ENCODE data around the gene KIF26B. TPM values are rescaled to one million over a fixed set of nuclear protein-coding genes. Genes with fewer than 3 reads are reported as not detected.
"Not testable (repeated sequence)": the region's sequence is repeated elsewhere in the genome, so short reads cannot be mapped to it uniquely, and the experiment has no call there.

The KIF26B gene
- total RNA-seq, 2 donors from 2014 or later, result 0.30 to 0.35 TPM

- Histone ChIP-seq H3K4me1 (no peaks in the 10 kb centered on the region), H3K27ac (no peak overlapping the region), H3K36me3 (no peaks in the 10 kb centered on the region), H3K9me3 (no peaks in the 10 kb centered on the region), H3K4me3 (no peak overlapping the region), H3K27me3 (no peaks in the 10 kb centered on the region), H3K9ac (ENCODE audit: low read depth in 2 of 2, low read length in 2 of 2) (no peak overlapping the region)
- DNase-seq, result no peak
- intact Hi-C loops (cut with DNase I), result no loop called here
- TF ChIP-seq CTCF (IDR thresholded peaks at IDR 0.05), result no peak
Observed at GRCh38 chr1:245730801-245731200, 576.0 kb downstream of the KIF26B start.

- H3K4me3 ChIP-seq; H3K4me1 ChIP-seq; H3K27me3 ChIP-seq; H3K9ac ChIP-seq (ENCODE audit: low read depth in 2 of 2, low read length in 2 of 2); H3K9me3 ChIP-seq; H3K27ac ChIP-seq; H3K36me3 ChIP-seq; DNase-seq; intact Hi-C loops (cut with DNase I): not testable (repeated sequence)
Observed at GRCh38 chr1:245740336-245740735, 585.6 kb downstream of the KIF26B start.

- Histone ChIP-seq H3K4me3 (no peak overlapping the region), H3K4me1 (no peaks in the 10 kb centered on the region), H3K27ac (no peak overlapping the region), H3K9me3 (no peaks in the 10 kb centered on the region), H3K27me3 (no peaks in the 10 kb centered on the region), H3K9ac (ENCODE audit: low read depth in 2 of 2, low read length in 2 of 2) (no peak overlapping the region), H3K36me3 (no peaks in the 10 kb centered on the region)
- no peak for DNase-seq
- intact Hi-C loops (cut with DNase I), result no loop called here
- no peak for TF ChIP-seq CTCF (IDR thresholded peaks at IDR 0.05)
Observed at GRCh38 chr1:245742896-245743295, 588.1 kb downstream of the KIF26B start.

GRCh38 chr1:245748240-245748639 is 593.5 kb downstream of the KIF26B start:
- no peaks in the 10 kb centered on the region for H3K4me1 ChIP-seq
- H3K36me3 ChIP-seq, result no peaks in the 10 kb centered on the region
- no peaks in the 10 kb centered on the region for H3K27me3 ChIP-seq
- H3K27ac ChIP-seq, result no peak overlapping the region
- no peaks in the 10 kb centered on the region for H3K9me3 ChIP-seq
- no peak overlapping the region for H3K9ac ChIP-seq (ENCODE audit: low read depth in 2 of 2, low read length in 2 of 2)
- no peak for TF ChIP-seq CTCF (IDR thresholded peaks at IDR 0.05)
- intact Hi-C loops (cut with DNase I), result no loop called here
- DNase-seq, result no peak
- no peak overlapping the region for H3K4me3 ChIP-seq

GRCh38 chr1:245748646-245749045 is 593.9 kb downstream of the KIF26B start:
- no peaks in the 10 kb centered on the region for H3K4me1 ChIP-seq
- H3K4me3 ChIP-seq, result no peak overlapping the region
- H3K9ac ChIP-seq (ENCODE audit: low read depth in 2 of 2, low read length in 2 of 2), result no peak overlapping the region
- H3K36me3 ChIP-seq, result no peaks in the 10 kb centered on the region
- TF ChIP-seq CTCF (IDR thresholded peaks at IDR 0.05), result no peak
- no peak for DNase-seq
- H3K27me3 ChIP-seq, result no peaks in the 10 kb centered on the region
- H3K27ac ChIP-seq, result no peak overlapping the region
- H3K9me3 ChIP-seq, result no peaks in the 10 kb centered on the region
- intact Hi-C loops (cut with DNase I), result no loop called here

- Histone ChIP-seq H3K27ac (no peak overlapping the region), H3K27me3 (no peaks in the 10 kb centered on the region), H3K9me3 (no peaks in the 10 kb centered on the region), H3K36me3 (no peaks in the 10 kb centered on the region), H3K4me3 (no peak overlapping the region), H3K4me1 (no peaks in the 10 kb centered on the region), H3K9ac (ENCODE audit: low read depth in 2 of 2, low read length in 2 of 2) (no peak overlapping the region)
- intact Hi-C loops (cut with DNase I), result no loop called here
- no peak for TF ChIP-seq CTCF (IDR thresholded peaks at IDR 0.05)
- DNase-seq, result no peak
Observed at GRCh38 chr1:245749053-245749452, 594.3 kb downstream of the KIF26B start.
